Stimulated activated CD4-positive, alpha-beta T cell treated with anti-CD3 and anti-CD28 coated beads, Interleukin-1b, Interleukin-23, amount 100 ng/mL, for 24 hours (primary cell): ENCODE measurements around the gene DACH1.

ENCODE experiments used
- DNase-seq, 4 experiments: peaks; one replicate each; pipeline ENCODE4 v3.0.0-alpha.2; 2020; ENCODE audit warnings: low read depth in 4 of 4, low spot score in 1 of 4

Gene DACH1

DNA sequence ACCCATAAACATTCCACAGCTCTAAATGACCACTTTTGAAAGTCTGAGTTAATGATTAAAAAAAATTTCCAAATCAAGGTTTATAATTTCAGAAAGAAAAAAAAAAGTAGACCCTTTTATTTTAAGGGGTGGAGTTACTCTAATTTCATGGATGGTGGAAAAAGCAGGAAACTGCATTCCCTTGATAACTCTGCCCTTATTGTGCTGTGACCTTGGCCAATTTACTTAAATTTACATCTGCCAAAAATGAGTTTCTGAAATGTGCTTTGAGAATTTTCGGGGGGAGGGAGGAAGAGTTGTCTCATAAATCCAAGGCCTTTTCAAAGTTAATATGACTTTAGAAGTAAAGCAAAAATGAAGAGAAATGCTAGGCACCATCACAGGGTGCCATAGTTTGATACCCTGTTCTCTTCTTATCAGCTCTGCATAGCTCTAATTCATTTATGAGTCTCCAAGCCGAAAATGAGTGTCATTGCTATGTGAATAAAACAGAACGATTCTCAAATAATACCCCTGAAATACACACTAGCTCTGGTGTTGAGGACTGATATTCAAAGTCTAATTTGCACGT is 367.0 kb downstream of the DACH1 start:
- no peak for DNase-seq

DNA sequence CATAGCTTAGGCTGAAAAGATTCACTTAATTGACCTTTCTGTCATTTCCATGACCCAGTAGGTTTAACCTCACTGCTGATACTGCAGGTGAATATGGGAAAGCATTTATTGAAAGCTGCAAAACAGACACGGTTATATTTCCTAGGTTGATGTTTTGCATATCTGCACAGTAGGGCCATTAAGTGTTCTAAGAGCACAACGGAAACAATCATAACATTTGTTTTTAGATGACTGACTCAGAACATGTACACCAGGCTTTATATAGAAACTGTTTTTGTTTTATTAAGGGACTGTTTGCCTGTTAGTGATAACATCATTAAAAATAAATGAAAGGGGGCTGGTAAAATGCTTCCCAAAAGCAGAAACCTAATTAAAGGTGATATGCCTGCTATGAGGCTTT is 367.8 kb downstream of the DACH1 start:
- no peak for DNase-seq

DNA sequence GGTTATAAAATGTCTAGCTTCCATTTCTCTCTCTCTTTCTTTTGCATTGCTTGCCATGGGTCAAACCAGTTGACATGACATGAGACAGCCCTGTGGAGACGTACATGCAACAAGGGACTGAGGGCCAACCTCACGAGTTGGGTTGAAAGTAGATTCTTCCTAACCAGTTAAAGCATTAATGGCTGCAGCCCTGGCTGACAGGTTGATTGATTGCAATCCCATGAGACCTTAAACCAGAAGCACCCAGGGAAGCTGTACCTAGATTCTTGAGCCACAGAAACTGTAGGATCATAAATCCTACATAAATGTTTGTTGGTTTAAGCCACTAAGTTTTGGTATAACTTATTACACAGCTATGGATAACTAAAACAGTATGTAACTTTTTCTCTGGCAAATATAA is 373.8 kb downstream of the DACH1 start:
- no peak for DNase-seq

DNA sequence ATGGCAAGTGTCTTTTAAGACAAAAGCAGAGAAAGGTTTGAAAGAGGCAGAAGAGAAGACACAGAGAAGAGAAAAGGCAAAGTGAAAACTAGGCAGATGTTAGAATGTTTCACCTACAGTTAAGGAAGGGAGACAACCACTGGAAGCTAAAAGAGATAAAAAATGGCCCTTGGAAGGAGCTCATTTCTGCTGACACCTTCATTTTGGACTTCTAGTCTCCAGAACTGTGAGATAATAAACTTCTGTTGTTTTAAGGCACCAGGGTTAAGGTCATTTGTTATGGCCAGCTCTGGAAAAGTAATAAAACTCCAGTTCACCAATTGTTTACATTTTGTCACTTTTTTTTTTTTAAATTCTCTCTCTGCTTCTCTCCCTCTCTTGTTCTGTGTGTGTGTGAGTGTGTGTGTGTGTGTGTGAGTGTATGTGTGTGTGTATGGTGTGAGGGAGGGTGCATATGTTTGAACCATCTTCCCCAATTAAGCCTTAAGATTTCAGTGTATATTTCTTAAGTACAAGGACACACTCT is 374.6 kb downstream of the DACH1 start:
- no peak for DNase-seq

DNA sequence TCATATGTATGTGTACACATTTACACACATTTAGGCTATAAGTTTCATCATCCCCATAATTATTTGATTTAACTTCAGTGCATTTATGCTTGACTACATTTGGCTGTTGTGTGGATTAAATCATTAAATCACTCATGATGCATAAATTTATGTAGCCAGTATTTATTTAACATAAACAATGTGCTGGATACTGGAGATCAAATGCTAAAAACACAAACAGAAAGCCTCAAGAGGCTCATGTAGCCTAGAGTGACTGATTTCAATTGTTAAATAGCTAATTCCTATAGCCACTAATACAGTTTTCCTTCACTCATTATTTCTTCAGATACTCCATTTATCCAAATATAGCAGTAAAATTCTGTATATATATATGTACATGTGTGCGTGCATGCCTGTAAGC is 376.0 kb downstream of the DACH1 start:
- DNase-seq: no peak

DNA sequence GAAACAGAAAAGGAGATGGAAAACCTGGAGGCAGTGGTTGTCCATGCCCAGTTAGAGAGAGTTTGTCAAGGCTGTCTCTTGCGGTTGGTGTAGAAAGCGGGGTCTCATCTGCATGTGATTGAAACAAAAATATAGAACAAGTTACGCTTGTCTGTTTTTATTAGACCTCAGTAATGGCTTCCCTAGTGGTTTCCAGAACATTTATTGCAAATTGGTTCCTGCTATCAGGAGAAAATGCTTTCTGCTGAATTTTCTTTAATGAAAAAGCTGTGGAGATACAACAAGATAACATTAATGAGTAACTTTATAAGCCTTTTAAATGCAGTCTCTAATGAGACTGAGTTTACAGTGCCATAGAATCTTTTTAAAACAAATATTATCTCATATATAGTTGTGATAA is 378.0 kb downstream of the DACH1 start:
- DNase-seq: no peak

DNA sequence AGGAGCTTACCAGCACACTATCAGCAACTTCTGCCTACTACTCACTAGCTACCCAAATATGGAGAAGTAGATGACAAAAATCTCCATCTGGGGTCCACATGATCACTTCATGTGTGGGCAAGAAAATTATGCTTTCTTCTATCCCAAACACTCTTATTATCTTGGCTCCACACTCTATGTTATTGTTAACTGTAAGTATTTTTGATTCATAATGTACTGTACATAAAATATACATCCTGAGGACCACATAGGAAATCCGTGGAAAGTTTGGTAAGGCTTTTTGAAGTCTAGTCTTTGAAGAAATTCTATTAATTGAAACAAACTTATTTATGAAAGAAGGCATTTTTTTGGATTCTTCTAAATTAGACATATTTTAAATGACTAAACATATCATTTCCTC is 378.8 kb downstream of the DACH1 start:
- no peak for DNase-seq

DNA sequence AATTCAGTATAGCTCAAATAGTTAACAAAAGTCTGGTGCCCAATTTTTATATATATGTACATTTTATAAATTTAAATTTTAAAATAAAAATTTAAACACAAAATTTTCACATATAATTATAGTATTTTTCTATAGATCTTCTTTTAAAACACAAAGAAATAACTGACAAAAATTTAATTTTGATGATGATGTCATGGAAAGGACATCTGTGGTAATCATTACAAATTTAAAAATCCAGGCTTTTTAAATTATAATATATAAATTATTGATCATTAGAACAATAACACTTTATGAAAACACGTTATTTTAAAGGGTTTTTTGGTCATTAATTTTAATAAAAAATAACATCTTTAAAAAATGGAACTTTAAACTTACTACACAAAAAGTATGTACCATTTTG is 381.1 kb downstream of the DACH1 start:
- DNase-seq: no peak

DNA sequence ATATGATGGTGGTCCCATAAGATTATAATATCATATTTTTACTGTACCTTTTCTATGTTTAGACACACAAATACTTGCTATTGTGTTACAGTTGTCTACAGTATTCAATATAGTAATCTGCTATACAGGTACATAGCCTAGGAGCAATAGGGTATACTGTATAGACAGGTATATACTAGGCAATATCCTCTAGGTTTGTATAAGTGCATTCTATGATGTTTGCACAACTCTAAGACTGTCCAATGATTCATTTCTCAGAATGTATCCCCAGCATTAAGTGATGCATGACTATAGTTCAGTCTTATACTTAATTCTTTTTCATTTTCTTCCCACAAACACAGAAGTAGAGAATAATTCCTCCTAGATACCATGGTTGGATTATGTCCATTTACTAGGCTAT is 383.3 kb downstream of the DACH1 start:
- no peak for DNase-seq

DNA sequence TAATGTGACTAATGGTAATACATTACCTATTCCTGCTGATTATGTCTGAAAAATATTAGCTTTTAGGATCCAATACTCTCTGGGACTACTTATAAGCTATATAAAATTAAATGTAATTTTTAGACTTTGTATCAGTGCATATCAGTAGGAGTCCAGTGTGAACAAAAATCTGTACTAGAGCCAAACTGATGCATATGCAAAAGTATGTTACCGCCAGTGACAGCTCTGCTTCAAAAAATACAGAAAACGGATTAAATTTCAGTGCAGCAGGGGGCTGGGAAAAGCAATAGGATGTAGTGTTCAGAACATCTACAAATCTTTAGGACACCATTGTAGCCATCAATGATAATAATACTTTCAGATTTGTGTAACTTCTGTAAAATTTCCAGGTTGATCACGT is 385.5 kb downstream of the DACH1 start:
- DNase-seq: no peak

DNA sequence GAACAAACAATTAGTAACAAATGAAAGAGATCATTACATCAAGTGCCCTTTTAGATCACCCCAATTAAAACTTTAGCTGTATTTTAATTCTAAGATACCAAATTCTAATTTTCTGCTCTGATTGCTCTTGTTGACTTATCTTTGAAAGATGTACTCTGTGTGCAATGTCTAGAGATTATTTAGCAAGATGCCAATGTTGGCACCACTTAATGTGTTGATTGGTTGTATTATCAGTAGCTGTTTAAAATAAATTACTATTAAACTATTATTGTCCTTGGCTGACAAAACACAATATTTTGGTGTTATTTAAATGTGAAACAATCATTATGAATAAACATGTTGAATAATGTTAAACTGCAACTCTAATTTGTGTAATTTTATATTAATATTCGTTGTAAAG is 386.0 kb downstream of the DACH1 start:
- DNase-seq: no peak

DNA sequence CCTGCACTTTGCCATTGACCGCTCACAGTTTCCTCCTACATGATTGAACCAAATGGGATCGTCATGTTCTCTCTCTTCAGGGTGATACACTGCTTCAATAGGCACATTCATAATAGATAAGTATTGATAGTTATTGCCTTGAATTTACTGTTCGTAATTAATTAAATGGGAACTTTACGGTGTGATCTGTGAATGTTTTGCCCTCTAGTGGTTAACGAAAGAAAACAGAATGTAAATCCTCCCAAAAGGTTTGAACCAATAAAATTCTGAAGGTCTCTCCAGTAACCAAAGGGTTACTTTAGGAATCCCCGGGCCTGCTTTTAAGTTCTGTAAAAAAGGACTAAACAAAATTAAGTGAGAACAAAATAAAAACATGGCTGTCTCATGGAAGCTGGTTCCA is 389.3 kb downstream of the DACH1 start:
- DNase-seq: no peak

DNA sequence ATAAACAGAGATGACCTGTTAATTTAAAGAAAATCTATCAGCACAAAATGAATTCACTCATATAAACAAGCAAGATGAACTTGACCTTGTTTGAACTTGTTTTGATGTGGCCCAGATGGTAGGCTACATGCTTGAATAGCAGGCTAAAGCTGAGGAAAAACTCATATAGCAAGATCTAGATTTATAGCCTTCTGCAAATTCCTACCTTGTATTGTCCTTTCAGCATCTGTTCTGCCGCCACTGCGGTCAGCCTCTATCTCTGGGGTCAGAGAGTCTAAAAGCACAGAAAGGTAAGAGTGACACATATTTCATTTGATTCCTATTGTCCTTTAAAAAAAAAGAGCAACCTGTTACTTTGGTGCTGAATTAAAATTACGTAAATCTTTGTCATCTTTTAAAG is 392.1 kb downstream of the DACH1 start:
- DNase-seq: no peak

DNA sequence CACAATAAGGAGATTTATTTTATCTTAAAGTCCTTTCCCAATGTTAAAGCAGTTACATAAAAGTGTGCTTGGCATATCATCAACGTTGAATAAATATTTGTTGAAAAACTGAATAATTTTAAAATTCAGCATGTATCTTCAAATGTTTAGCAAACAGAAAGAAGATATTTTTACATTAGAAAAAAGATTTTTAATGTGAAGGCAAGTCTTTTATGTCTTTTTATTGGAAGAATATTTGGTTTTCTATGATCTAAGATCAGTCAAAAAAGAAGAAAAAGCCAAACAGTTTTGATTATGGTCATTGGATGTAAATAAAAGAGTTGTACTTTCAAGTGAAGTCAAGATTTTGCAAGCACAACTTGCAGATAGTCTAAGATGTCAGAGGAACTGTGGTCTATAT is 397.4 kb downstream of the DACH1 start:
- no peak for DNase-seq

DNA sequence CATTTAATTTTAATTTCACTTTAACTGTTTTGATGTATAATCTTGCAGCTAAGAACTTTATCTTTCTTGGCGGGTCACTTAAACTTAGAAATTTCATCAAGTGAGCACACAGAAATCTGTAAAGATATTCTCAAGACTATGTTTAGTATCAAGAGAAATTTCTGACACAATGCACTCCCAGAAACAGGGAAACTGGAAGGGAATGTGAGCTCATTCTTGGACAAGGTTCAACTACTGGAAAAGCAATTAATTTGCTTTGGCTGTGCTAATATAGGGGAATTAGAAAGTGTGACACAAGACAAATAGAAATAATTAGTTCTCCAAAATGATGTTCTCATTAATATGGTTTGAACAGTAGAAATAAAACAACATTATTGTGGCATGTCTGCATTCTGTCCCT is 402.3 kb downstream of the DACH1 start:
- DNase-seq: no peak

DNA sequence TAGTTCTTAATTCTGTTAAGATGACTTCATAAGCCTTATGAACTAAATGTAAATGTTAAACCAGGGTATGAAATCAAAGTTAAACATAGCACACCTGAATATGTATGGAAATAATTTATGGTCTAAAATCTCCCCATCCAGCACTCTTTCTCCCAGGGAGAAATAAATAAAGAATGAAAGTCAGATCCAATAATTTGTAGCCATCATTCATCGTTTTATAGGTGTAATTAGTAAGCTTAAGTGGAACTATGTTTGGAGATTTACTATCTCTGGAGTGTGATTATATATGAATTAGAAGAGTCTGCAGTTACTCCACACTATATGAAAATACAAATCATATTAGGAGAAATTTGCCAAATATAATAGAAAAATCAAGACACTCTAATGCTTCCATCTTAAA is 405.1 kb downstream of the DACH1 start:
- no peak for DNase-seq

DNA sequence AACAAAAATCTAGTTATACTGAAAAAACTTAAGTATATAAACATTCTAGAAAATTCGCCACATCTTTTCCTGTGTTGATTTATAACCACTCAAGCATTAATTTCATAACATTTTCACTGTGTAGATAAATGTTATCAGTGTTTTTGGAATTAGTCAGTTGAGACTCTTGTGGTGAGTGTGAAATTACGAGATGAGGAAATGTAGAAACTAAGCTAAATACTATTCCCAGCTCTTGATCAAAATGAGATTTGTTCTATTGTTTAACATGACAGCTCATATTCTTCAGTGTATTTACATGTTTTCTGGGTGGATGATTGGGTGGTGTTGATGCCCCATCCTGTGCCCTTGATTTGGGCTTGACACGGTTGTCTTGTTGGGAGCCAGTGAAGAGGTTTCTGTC is 406.8 kb downstream of the DACH1 start:
- DNase-seq: no peak

DNA sequence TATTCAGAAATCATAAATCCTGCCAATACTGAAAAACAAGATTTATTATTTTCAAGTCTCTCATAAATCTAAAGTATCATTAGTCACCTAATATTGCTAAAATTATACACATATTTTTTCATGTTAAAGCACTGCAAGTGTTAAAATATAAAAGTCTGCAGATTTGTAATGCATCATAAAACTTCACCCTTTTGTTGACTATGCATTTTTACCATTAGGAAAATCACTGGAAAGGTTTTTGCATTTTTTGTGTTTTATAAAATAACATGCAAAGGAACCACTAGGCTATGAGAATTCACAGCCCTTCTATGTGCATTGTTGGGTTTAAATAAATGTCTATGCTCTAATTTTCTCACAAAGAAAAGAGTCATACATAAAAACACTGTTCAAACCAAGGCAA is 407.3 kb downstream of the DACH1 start:
- DNase-seq: no peak

DNA sequence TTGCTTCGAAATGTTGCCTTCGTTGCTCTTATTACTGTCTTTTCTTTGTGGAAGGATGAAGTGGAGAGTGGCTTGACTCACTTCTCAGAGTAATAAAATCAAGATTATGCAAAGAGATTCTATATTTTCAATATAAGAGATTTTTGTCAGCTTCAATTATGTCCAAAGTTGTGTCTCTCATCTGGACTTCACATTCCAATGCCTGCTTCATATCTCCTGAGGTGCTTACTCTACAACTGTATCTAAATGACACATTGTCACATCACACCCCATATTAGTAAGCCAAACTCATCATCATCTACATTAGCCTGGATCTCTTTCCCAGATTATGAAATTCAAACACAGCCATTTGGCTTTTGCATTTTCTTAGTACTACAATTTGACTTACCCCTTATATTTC is 409.4 kb downstream of the DACH1 start:
- DNase-seq: no peak

DNA sequence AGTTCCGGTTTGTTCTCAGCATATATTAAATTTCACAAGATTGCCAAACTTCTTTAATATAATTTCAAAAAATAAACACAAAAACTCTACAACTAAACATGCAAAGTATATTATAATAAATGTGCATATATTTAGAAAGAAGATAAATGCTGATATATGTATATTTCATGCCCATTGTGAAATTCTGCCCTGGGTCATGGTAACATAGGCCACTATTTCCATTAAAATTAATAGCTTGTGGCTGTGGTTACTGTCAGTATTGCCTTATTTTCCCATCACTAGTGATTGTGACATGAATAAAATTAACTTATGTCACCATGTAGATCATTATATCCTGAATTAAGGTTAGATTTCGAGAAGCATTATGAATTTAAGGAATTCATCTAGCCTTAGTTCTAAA is 410.9 kb downstream of the DACH1 start:
- no peak for DNase-seq

DNA sequence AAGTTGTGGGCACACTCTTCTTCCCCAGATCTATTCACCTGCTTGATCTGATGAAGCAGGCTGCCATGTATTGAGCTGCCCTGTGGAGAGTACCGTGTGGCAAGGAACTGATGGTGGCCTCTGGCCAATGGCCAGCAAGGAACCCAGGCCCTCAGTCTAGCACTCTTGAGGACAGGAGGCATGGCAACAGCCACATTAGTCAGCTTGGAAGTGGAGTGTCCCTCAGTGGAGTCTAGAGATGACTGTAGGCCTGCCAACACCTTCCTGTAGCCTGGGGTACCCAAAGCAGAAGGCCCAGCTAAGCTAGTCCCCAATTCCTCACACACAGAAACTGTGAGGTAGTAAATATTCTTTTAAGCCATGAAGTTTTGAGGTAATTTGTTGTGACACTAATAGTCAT is 412.5 kb downstream of the DACH1 start:
- no peak for DNase-seq

DNA sequence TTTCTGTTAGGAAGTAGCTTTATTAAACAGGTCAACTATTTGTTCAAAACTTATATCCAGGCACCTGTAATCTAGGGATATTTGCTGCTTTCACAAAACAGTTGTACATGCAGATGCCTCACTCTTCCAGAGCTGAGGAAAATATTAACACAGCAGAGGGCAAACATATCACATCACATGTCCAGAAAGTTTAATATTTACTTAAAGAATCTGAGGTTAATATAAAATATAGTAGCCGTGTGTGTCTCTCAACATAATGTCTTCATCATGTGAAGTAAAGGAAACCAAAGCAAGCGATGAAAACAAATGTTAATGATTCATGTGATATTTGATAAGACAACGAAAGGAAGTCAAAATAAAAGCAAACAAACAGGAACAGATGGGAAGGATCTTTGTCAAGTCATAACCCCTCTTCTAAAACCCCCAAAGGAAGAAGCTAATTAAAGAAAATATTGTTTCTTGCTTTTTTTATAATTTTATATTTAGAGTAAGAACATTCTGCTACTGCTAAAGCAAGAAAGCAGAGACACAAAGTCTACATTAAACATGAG is 418.8 kb downstream of the DACH1 start:
- DNase-seq: no peak

DNA sequence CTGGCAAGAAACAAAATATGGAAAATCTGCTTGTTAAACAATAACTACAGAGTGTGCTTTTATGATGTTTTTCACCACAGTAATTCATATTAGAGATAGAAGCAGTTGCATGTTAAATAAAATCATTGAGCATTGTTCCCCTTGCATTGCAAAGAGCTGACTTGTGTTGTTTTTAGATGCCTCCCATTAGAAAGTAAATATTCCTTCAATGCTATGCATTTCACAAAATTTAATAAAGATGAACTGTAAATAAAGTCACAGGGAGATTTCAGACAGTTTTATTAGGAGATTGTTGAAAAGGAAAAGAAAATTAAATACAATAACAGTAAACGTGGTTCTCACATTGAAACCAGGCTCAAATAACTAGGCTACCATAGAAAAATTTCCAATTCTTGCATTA is 429.3 kb downstream of the DACH1 start:
- DNase-seq: no peak

DNA sequence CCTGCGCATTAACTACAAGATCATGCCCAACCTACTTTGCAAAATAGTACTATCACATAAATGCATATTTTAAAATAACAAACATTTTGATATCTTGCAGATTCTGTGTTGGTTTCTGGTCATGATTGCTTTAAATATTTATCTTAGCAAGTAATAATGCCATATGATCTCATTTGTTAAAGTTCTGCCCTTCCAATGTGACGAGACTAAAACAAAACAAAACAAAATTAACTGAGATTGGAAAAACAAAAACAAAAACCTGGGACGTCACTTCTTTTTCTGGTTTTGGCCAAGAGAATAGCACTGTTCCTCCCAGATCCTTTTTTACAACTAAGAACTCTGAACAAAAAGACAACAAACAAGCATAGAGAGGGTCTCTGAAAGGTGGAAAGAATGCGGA is 436.3 kb downstream of the DACH1 start:
- DNase-seq: no peak
